WTC11 (cell line): ENCODE data around the gene UBE4A.

Experiments used
- CREB1 ChIP-seq: sonication (generic); formaldehyde crosslinking; IDR thresholded peaks from 2 replicates; pipeline ENCODE4 v1.8.0; 2023; ENCODE audit warnings: mild to moderate bottlenecking, missing genetic modification reagents
- FOXP1 ChIP-seq: sonication (generic); formaldehyde crosslinking; IDR thresholded peaks from 2 replicates; pipeline ENCODE4 v1.8.0; 2022; ENCODE audit warnings: missing genetic modification reagents, mild to moderate bottlenecking, moderate library complexity, borderline replicate concordance
- NR3C1 ChIP-seq: sonication (generic); formaldehyde crosslinking; conservative IDR thresholded peaks from 2 replicates; pipeline ENCODE4 v1.8.1; 2023; ENCODE audit warnings: low read depth, mild to moderate bottlenecking, missing genetic modification reagents
- TEAD1 ChIP-seq: sonication (generic); formaldehyde crosslinking; IDR thresholded peaks from 2 replicates; pipeline ENCODE4 v1.8.0; 2022; ENCODE audit warnings: mild to moderate bottlenecking, missing genetic modification reagents
- ZNF121 ChIP-seq: sonication (generic); formaldehyde crosslinking; IDR thresholded peaks from 2 replicates; pipeline ENCODE4 v1.8.0; 2023; ENCODE audit warnings: missing genetic modification reagents
- ZNF317 ChIP-seq: sonication (generic); formaldehyde crosslinking; IDR thresholded peaks from 2 replicates; pipeline ENCODE4 v1.8.1; 2023; ENCODE audit warnings: low read depth, mild to moderate bottlenecking, moderate library complexity, missing genetic modification reagents, borderline replicate concordance
- TF ChIP-seq, protein P1 (sequence below): fragments of 250-450 bp; sonication (Bioruptor Pico); IDR thresholded peaks from 2 replicates; pipeline ENCODE4 v1.9.0; 2021; ENCODE audit warnings: mild to moderate bottlenecking
- TF ChIP-seq, protein P2 (sequence below): fragments of 200-600 bp; IDR thresholded peaks from 2 replicates; pipeline ENCODE4 v1.8.0; 2022; ENCODE audit warnings: antibody characterized with exemption
- TF ChIP-seq, protein P3 (sequence below): fragments of 250-450 bp; sonication (Bioruptor Pico); IDR thresholded peaks from 2 replicates; pipeline ENCODE4 v1.9.0; 2021; ENCODE audit warnings: mild to moderate bottlenecking, borderline replicate concordance

DNA sequence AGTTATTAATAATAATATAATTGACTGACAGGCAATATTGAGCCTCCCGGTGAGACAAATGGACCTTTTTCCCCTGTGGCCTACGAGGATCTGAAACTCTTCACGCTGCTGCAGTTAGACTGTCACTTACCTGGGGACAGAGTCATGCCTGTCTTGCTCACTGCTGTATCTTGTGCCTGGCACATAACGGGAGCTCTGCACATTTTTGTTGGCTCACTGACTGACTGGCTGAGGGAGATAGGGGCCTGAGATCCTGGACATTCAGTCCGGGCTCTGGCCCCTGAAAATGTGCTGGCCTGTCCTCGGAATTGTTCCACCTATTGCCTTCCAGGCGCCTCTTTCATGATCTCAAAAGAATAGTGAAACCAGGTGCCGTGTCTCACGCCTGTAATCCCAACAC lies 16.2 kb upstream of the UBE4A start:
- TF ChIP-seq, protein P1, sequence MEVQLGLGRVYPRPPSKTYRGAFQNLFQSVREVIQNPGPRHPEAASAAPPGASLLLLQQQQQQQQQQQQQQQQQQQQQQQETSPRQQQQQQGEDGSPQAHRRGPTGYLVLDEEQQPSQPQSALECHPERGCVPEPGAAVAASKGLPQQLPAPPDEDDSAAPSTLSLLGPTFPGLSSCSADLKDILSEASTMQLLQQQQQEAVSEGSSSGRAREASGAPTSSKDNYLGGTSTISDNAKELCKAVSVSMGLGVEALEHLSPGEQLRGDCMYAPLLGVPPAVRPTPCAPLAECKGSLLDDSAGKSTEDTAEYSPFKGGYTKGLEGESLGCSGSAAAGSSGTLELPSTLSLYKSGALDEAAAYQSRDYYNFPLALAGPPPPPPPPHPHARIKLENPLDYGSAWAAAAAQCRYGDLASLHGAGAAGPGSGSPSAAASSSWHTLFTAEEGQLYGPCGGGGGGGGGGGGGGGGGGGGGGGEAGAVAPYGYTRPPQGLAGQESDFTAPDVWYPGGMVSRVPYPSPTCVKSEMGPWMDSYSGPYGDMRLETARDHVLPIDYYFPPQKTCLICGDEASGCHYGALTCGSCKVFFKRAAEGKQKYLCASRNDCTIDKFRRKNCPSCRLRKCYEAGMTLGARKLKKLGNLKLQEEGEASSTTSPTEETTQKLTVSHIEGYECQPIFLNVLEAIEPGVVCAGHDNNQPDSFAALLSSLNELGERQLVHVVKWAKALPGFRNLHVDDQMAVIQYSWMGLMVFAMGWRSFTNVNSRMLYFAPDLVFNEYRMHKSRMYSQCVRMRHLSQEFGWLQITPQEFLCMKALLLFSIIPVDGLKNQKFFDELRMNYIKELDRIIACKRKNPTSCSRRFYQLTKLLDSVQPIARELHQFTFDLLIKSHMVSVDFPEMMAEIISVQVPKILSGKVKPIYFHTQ (CRISPR knock-in tag) = no peak
- TF ChIP-seq FOXP1 (CRISPR knock-in tag) (no peak), ZNF317 (CRISPR knock-in tag) (no peak), TEAD1 (CRISPR knock-in tag) (no peak), CREB1 (CRISPR knock-in tag) (no peak), ZNF121 (no peak), NR3C1 (CRISPR knock-in tag) (no peak)
- TF ChIP-seq, protein P2, sequence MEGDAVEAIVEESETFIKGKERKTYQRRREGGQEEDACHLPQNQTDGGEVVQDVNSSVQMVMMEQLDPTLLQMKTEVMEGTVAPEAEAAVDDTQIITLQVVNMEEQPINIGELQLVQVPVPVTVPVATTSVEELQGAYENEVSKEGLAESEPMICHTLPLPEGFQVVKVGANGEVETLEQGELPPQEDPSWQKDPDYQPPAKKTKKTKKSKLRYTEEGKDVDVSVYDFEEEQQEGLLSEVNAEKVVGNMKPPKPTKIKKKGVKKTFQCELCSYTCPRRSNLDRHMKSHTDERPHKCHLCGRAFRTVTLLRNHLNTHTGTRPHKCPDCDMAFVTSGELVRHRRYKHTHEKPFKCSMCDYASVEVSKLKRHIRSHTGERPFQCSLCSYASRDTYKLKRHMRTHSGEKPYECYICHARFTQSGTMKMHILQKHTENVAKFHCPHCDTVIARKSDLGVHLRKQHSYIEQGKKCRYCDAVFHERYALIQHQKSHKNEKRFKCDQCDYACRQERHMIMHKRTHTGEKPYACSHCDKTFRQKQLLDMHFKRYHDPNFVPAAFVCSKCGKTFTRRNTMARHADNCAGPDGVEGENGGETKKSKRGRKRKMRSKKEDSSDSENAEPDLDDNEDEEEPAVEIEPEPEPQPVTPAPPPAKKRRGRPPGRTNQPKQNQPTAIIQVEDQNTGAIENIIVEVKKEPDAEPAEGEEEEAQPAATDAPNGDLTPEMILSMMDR = no peak
- TF ChIP-seq, protein P3, sequence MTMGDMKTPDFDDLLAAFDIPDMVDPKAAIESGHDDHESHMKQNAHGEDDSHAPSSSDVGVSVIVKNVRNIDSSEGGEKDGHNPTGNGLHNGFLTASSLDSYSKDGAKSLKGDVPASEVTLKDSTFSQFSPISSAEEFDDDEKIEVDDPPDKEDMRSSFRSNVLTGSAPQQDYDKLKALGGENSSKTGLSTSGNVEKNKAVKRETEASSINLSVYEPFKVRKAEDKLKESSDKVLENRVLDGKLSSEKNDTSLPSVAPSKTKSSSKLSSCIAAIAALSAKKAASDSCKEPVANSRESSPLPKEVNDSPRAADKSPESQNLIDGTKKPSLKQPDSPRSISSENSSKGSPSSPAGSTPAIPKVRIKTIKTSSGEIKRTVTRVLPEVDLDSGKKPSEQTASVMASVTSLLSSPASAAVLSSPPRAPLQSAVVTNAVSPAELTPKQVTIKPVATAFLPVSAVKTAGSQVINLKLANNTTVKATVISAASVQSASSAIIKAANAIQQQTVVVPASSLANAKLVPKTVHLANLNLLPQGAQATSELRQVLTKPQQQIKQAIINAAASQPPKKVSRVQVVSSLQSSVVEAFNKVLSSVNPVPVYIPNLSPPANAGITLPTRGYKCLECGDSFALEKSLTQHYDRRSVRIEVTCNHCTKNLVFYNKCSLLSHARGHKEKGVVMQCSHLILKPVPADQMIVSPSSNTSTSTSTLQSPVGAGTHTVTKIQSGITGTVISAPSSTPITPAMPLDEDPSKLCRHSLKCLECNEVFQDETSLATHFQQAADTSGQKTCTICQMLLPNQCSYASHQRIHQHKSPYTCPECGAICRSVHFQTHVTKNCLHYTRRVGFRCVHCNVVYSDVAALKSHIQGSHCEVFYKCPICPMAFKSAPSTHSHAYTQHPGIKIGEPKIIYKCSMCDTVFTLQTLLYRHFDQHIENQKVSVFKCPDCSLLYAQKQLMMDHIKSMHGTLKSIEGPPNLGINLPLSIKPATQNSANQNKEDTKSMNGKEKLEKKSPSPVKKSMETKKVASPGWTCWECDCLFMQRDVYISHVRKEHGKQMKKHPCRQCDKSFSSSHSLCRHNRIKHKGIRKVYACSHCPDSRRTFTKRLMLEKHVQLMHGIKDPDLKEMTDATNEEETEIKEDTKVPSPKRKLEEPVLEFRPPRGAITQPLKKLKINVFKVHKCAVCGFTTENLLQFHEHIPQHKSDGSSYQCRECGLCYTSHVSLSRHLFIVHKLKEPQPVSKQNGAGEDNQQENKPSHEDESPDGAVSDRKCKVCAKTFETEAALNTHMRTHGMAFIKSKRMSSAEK = no peak
